HEK293 (cell line): ENCODE measurements around the gene ZDHHC3.

Experiments used
- CTCF ChIA-PET: fragments of 350-600 bp; formaldehyde crosslinking; extraction: SDS; loops from one replicate; lab custom pipeline; 2021; ENCODE audit warnings: antibody characterized with exemption; lab: Yijun Ruan, JAX
- POLR2A ChIA-PET: fragments of 300-600 bp; formaldehyde crosslinking; extraction: SDS; loops from one replicate; lab custom pipeline; 2020; ENCODE audit warnings: antibody characterized with exemption, inconsistent platforms; lab: Yijun Ruan, JAX
- H3K27ac ChIP-seq: fragments of 200-500 bp; sonication (Bioruptor generic); 2 replicates; pipeline ENCODE4 v1.5.1; 2014; ENCODE audit warnings: low read depth, low read length, control low read depth, inconsistent platforms; ENCODE audit errors: extremely low read depth
- H3K36me3 ChIP-seq, 2 experiments: fragments of 200-500 bp in 1 of 2; sonication (Bioruptor generic) in 1 of 2; 1 replicate in 1 of 2; 2 replicates in 1 of 2; pipeline ENCODE4 v1.5.1; 2014 to 2017; ENCODE audit warnings: inconsistent platforms in 2 of 2, low read length in 2 of 2; ENCODE audit not compliant: control insufficient read depth in 2 of 2, insufficient read depth in 1 of 2
- H3K4me1 ChIP-seq: fragments of 200-500 bp; sonication (Bioruptor generic); 2 replicates; pipeline ENCODE4 v1.5.1; 2014; ENCODE audit warnings: mild to moderate bottlenecking, low read length, inconsistent platforms; ENCODE audit not compliant: control insufficient read depth, insufficient read depth
- H3K4me3 ChIP-seq: 2 replicates; pipeline ENCODE4 v1.5.1; 2011; ENCODE audit warnings: low read depth, mild to moderate bottlenecking, control low read depth, low read length, moderate library complexity
- H3K9me3 ChIP-seq: fragments of 200-500 bp; sonication (Bioruptor generic); 2 replicates; pipeline ENCODE4 v1.5.1; 2014; ENCODE audit warnings: low read depth, low read length, inconsistent platforms; ENCODE audit not compliant: control insufficient read depth, insufficient read depth
- GLIS2 ChIP-seq: fragments of 450-650 bp; formaldehyde crosslinking; IDR thresholded peaks from 2 replicates; pipeline ENCODE4 v1.5.1; 2016; ENCODE audit warnings: missing biosample characterization, missing genetic modification characterization
- SP7 ChIP-seq: fragments of 450-650 bp; formaldehyde crosslinking; IDR thresholded peaks from 2 replicates; pipeline ENCODE4 v1.5.1; 2016; ENCODE audit warnings: missing biosample characterization, missing genetic modification characterization
- TRIM28 ChIP-seq: IDR thresholded peaks from 2 replicates; pipeline ENCODE4 v1.6.1; 2011; ENCODE audit warnings: low read length, control low read depth, borderline replicate concordance
- ZBTB21 ChIP-seq: fragments of 450-650 bp; formaldehyde crosslinking; IDR thresholded peaks from 2 replicates; pipeline ENCODE4 v1.5.1; 2017; ENCODE audit warnings: missing biosample characterization, missing genetic modification characterization
- ZBTB7A ChIP-seq: fragments of 450-650 bp; formaldehyde crosslinking; IDR thresholded peaks from 2 replicates; pipeline ENCODE4 v1.5.1; 2016; ENCODE audit warnings: low read depth, missing biosample characterization, missing genetic modification characterization
- ZNF133 ChIP-seq: fragments of 450-650 bp; formaldehyde crosslinking; IDR thresholded peaks from 2 replicates; pipeline ENCODE4 v1.5.1; 2016; ENCODE audit warnings: missing biosample characterization, missing genetic modification characterization
- ZNF23 ChIP-seq: fragments of 450-650 bp; formaldehyde crosslinking; IDR thresholded peaks from 2 replicates; pipeline ENCODE4 v1.5.1; 2016; ENCODE audit warnings: missing biosample characterization, missing genetic modification characterization, borderline replicate concordance
- ZNF350 ChIP-seq: fragments of 450-650 bp; formaldehyde crosslinking; IDR thresholded peaks from 2 replicates; pipeline ENCODE4 v1.5.0; 2017; ENCODE audit warnings: missing biosample characterization, mild to moderate bottlenecking, missing genetic modification characterization
- ZNF354C ChIP-seq: fragments of 450-650 bp; formaldehyde crosslinking; IDR thresholded peaks from 2 replicates; pipeline ENCODE4 v1.5.1; 2016; ENCODE audit warnings: missing biosample characterization, missing genetic modification characterization, low read depth, borderline replicate concordance
- ZNF76 ChIP-seq: fragments of 450-650 bp; formaldehyde crosslinking; IDR thresholded peaks from 2 replicates; pipeline ENCODE4; 2016; ENCODE audit warnings: low read depth, missing biosample characterization, missing genetic modification characterization, borderline replicate concordance
- ZSCAN16 ChIP-seq: fragments of 450-650 bp; formaldehyde crosslinking; IDR thresholded peaks from 2 replicates; pipeline ENCODE4 v1.5.1; 2016; ENCODE audit warnings: missing biosample characterization, missing genetic modification characterization
- TF ChIP-seq, protein P1 (sequence below): IDR thresholded peaks from 2 replicates; pipeline ENCODE4 v1.6.1; 2011; ENCODE audit warnings: mild to moderate bottlenecking, low read depth, low read length, borderline replicate concordance
- TF ChIP-seq, protein P2 (sequence below): fragments of 450-650 bp; formaldehyde crosslinking; IDR thresholded peaks from 2 replicates; pipeline ENCODE4 v1.5.1; 2016; ENCODE audit warnings: missing biosample characterization, missing genetic modification characterization
- TF ChIP-seq, protein P3 (sequence below): fragments of 450-650 bp; IDR thresholded peaks from 2 replicates; pipeline ENCODE4 v1.5.1; 2018; ENCODE audit warnings: missing biosample characterization, mild to moderate bottlenecking, missing genetic modification characterization
- TF ChIP-seq, protein P4 (sequence below): fragments of 450-650 bp; formaldehyde crosslinking; IDR thresholded peaks from 2 replicates; pipeline ENCODE4 v1.5.1; 2017; ENCODE audit warnings: missing biosample characterization, missing genetic modification characterization
- TF ChIP-seq, protein P5 (sequence below): fragments of 450-650 bp; formaldehyde crosslinking; IDR thresholded peaks from 2 replicates; pipeline ENCODE4 v1.5.1; 2016; ENCODE audit warnings: missing biosample characterization, missing genetic modification characterization
- TF ChIP-seq, protein P6 (sequence below): fragments of 450-650 bp; formaldehyde crosslinking; conservative IDR thresholded peaks from 2 replicates; pipeline ENCODE4 v1.5.1; 2016; ENCODE audit warnings: low read depth, missing biosample characterization, missing genetic modification characterization
- TF ChIP-seq, protein P7 (sequence below): fragments of 450-650 bp; formaldehyde crosslinking; IDR thresholded peaks from 2 replicates; pipeline ENCODE4; 2016; ENCODE audit warnings: missing biosample characterization, missing genetic modification characterization

Gene ZDHHC3

DNA sequence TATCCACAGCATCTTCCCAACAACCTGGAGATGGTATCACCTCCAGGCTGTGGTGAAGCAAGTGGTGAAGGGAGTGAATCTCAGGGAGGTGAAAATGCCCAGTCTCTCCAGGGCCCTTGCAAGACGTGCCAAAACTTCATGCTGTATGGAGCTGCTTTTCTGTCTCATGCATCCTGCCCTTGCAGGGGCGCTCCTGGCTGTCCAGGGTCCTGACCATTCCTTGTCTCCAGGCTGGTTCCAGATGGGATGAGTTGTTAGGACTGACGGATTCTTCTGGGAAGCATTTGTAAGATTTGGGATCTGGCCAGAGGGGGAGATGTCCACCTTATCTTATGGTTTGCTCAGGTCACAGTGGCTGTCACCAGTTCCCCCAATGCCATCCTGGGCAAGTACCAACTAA lies 85.7 kb downstream of the ZDHHC3 start:
- POLR2A ChIA-PET = interaction anchor here (0.7 kb wide), 1 partner anchor 504 kb away, joined by 4 read pairs; no protein-coding TSS in a partner anchor
- TF ChIP-seq, protein P1, sequence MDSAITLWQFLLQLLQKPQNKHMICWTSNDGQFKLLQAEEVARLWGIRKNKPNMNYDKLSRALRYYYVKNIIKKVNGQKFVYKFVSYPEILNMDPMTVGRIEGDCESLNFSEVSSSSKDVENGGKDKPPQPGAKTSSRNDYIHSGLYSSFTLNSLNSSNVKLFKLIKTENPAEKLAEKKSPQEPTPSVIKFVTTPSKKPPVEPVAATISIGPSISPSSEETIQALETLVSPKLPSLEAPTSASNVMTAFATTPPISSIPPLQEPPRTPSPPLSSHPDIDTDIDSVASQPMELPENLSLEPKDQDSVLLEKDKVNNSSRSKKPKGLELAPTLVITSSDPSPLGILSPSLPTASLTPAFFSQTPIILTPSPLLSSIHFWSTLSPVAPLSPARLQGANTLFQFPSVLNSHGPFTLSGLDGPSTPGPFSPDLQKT = no peak
- TF ChIP-seq, protein P2, sequence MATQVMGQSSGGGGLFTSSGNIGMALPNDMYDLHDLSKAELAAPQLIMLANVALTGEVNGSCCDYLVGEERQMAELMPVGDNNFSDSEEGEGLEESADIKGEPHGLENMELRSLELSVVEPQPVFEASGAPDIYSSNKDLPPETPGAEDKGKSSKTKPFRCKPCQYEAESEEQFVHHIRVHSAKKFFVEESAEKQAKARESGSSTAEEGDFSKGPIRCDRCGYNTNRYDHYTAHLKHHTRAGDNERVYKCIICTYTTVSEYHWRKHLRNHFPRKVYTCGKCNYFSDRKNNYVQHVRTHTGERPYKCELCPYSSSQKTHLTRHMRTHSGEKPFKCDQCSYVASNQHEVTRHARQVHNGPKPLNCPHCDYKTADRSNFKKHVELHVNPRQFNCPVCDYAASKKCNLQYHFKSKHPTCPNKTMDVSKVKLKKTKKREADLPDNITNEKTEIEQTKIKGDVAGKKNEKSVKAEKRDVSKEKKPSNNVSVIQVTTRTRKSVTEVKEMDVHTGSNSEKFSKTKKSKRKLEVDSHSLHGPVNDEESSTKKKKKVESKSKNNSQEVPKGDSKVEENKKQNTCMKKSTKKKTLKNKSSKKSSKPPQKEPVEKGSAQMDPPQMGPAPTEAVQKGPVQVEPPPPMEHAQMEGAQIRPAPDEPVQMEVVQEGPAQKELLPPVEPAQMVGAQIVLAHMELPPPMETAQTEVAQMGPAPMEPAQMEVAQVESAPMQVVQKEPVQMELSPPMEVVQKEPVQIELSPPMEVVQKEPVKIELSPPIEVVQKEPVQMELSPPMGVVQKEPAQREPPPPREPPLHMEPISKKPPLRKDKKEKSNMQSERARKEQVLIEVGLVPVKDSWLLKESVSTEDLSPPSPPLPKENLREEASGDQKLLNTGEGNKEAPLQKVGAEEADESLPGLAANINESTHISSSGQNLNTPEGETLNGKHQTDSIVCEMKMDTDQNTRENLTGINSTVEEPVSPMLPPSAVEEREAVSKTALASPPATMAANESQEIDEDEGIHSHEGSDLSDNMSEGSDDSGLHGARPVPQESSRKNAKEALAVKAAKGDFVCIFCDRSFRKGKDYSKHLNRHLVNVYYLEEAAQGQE (tag by site-specific recombination) = peak; percentile 90
- TF ChIP-seq, protein P3, sequence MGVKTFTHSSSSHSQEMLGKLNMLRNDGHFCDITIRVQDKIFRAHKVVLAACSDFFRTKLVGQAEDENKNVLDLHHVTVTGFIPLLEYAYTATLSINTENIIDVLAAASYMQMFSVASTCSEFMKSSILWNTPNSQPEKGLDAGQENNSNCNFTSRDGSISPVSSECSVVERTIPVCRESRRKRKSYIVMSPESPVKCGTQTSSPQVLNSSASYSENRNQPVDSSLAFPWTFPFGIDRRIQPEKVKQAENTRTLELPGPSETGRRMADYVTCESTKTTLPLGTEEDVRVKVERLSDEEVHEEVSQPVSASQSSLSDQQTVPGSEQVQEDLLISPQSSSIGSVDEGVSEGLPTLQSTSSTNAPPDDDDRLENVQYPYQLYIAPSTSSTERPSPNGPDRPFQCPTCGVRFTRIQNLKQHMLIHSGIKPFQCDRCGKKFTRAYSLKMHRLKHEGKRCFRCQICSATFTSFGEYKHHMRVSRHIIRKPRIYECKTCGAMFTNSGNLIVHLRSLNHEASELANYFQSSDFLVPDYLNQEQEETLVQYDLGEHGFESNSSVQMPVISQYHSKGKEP (tag by site-specific recombination) = no peak
- Histone ChIP-seq H3K27ac (no peak overlapping the region), H3K9me3 (no peaks in the 10 kb centered on the region), H3K4me1 (no peaks in the 10 kb centered on the region), H3K36me3 (no peaks in the 10 kb centered on the region), H3K4me3 (no peak overlapping the region)
- CTCF ChIA-PET = no interaction called here

DNA sequence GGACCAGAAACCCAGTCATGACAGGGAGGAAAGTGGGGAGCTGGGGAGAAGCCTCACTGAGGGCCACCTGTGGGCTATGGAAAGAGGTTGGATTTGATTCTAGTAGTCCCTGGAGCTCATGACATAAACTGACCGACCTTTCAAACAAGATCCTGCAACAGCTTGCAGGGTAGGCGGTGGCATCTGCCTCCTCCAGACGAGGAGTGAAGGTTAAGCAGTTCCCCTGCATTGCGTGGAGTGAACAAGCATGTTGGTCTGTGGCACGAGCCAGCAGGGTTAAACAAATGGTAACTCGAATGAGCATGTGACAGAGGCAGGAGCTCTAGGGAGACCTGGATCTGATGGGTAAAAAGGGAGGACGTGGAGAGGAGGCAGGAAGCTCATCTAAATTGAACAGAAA lies 88.9 kb downstream of the ZDHHC3 start:
- ChIA-PET POLR2A (no interaction called here), CTCF (no interaction called here)
- H3K4me3 ChIP-seq = no peak overlapping the region
- no peaks in the 10 kb centered on the region for H3K36me3 ChIP-seq
- no peaks in the 10 kb centered on the region for H3K9me3 ChIP-seq
- H3K27ac ChIP-seq = no peak overlapping the region
- no peaks in the 10 kb centered on the region for H3K4me1 ChIP-seq
- TF ChIP-seq, protein P4, sequence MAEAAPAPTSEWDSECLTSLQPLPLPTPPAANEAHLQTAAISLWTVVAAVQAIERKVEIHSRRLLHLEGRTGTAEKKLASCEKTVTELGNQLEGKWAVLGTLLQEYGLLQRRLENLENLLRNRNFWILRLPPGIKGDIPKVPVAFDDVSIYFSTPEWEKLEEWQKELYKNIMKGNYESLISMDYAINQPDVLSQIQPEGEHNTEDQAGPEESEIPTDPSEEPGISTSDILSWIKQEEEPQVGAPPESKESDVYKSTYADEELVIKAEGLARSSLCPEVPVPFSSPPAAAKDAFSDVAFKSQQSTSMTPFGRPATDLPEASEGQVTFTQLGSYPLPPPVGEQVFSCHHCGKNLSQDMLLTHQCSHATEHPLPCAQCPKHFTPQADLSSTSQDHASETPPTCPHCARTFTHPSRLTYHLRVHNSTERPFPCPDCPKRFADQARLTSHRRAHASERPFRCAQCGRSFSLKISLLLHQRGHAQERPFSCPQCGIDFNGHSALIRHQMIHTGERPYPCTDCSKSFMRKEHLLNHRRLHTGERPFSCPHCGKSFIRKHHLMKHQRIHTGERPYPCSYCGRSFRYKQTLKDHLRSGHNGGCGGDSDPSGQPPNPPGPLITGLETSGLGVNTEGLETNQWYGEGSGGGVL (tag by site-specific recombination) = no peak
- TF ChIP-seq GLIS2 (tag by site-specific recombination) (no peak), ZNF23 (no peak), ZNF350 (tag by site-specific recombination) (no peak), ZSCAN16 (tag by site-specific recombination) (no peak), ZBTB21 (tag by site-specific recombination) (no peak), ZNF76 (no peak), ZBTB7A (tag by site-specific recombination) (no peak), ZNF354C (tag by site-specific recombination) (no peak), ZNF133 (tag by site-specific recombination) (no peak), SP7 (no peak), TRIM28 (no peak)
- TF ChIP-seq, protein P5, sequence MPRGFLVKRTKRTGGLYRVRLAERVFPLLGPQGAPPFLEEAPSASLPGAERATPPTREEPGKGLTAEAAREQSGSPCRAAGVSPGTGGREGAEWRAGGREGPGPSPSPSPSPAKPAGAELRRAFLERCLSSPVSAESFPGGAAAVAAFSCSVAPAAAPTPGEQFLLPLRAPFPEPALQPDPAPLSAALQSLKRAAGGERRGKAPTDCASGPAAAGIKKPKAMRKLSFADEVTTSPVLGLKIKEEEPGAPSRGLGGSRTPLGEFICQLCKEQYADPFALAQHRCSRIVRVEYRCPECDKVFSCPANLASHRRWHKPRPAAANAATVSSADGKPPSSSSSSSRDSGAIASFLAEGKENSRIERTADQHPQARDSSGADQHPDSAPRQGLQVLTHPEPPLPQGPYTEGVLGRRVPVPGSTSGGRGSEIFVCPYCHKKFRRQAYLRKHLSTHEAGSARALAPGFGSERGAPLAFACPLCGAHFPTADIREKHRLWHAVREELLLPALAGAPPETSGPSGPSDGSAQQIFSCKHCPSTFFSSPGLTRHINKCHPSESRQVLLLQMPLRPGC (tag by site-specific recombination) = no peak
- TF ChIP-seq, protein P6, sequence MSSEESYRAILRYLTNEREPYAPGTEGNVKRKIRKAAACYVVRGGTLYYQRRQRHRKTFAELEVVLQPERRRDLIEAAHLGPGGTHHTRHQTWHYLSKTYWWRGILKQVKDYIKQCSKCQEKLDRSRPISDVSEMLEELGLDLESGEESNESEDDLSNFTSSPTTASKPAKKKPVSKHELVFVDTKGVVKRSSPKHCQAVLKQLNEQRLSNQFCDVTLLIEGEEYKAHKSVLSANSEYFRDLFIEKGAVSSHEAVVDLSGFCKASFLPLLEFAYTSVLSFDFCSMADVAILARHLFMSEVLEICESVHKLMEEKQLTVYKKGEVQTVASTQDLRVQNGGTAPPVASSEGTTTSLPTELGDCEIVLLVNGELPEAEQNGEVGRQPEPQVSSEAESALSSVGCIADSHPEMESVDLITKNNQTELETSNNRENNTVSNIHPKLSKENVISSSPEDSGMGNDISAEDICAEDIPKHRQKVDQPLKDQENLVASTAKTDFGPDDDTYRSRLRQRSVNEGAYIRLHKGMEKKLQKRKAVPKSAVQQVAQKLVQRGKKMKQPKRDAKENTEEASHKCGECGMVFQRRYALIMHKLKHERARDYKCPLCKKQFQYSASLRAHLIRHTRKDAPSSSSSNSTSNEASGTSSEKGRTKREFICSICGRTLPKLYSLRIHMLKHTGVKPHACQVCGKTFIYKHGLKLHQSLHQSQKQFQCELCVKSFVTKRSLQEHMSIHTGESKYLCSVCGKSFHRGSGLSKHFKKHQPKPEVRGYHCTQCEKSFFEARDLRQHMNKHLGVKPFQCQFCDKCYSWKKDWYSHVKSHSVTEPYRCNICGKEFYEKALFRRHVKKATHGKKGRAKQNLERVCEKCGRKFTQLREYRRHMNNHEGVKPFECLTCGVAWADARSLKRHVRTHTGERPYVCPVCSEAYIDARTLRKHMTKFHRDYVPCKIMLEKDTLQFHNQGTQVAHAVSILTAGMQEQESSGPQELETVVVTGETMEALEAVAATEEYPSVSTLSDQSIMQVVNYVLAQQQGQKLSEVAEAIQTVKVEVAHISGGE (tag by site-specific recombination) = no peak
- TF ChIP-seq, protein P7, sequence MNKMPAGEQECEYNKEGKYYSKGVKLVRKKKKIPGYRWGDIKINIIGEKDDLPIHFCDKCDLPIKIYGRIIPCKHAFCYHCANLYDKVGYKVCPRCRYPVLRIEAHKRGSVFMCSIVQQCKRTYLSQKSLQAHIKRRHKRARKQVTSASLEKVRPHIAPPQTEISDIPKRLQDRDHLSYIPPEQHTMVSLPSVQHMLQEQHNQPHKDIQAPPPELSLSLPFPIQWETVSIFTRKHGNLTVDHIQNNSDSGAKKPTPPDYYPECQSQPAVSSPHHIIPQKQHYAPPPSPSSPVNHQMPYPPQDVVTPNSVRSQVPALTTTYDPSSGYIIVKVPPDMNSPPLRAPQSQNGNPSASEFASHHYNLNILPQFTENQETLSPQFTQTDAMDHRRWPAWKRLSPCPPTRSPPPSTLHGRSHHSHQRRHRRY (tag by site-specific recombination) = no peak
- TF ChIP-seq, protein P1 = no peak
